B cell (primary cell): ENCODE results near the gene TRIM27. TPM values are rescaled to one million over a fixed set of nuclear protein-coding genes. Genes with fewer than 3 reads are reported as not detected.

Experiments
- ATAC-seq: fragments of 200-7000 bp; cut with Tn5 transposase; one replicate; pipeline ENCODE4 v1.10.0; 2021; ENCODE audit warnings: low read depth, mild to moderate bottlenecking, moderate number of reproducible peaks, moderate library complexity
- CTCF ChIA-PET: fragments of 350-600 bp; sonication (Branson Sonifier 250); formaldehyde crosslinking; loops from one replicate; lab custom pipeline; 2021; ENCODE audit warnings: antibody characterized with exemption, inconsistent platforms; lab: Charles Lee
- POLR2A ChIA-PET: fragments of 350-600 bp; sonication (Branson Sonifier 250); formaldehyde crosslinking; loops from one replicate; lab custom pipeline; 2021; ENCODE audit warnings: antibody characterized with exemption; lab: Charles Lee
- DNase-seq: peaks from one replicate; pipeline ENCODE4 v3.0.0; 2013
- H2AFZ ChIP-seq: 2 replicates; pipeline ENCODE4 v1.6.1; 2012; ENCODE audit warnings: mild to moderate bottlenecking, low read depth, low read length; ENCODE audit not compliant: insufficient read depth, poor library complexity, severe bottlenecking
- H3K27ac ChIP-seq, 2 donors: 1 replicate in 1 of 2; 2 replicates in 1 of 2; pipeline ENCODE4 v1.5.1; 2012 to 2013; ENCODE audit warnings: low read length in 2 of 2, mild to moderate bottlenecking in 2 of 2, moderate library complexity in 1 of 2
- H3K27me3 ChIP-seq, 4 experiments: fragments of 200-600 bp in 1 of 4; sonication (generic) in 1 of 4; replicated peaks in 1 of 4; 1 replicate in 2 of 4; 2 replicates in 2 of 4; pipeline versions ENCODE4 v1.6.1 to v1.7.0; 2013 to 2016; ENCODE audit warnings: low read length in 3 of 4, mild to moderate bottlenecking in 2 of 4, mixed read lengths in 1 of 4, moderate library complexity in 1 of 4; ENCODE audit not compliant: insufficient read depth in 4 of 4, control insufficient read depth in 3 of 4; ENCODE audit errors: control extremely low read depth in 1 of 4
- H3K36me3 ChIP-seq, 2 experiments: replicated peaks in 1 of 2; 1 replicate in 1 of 2; 2 replicates in 1 of 2; pipeline versions ENCODE4 v1.6.1 to v1.7.1; 2013; ENCODE audit warnings: low read length in 1 of 2; ENCODE audit not compliant: insufficient read depth in 2 of 2, control insufficient read depth in 1 of 2; ENCODE audit errors: control extremely low read depth in 1 of 2, extremely low read depth in 1 of 2
- H3K4me1 ChIP-seq, 2 donors: fragments of 200-600 bp in 1 of 2; sonication (generic) in 1 of 2; 1 replicate in 1 of 2; 2 replicates in 1 of 2; pipeline versions ENCODE4 v1.5.1 to v1.6.1; 2013 to 2017; ENCODE audit warnings: low read length in 2 of 2; ENCODE audit not compliant: control insufficient read depth in 2 of 2, insufficient read depth in 2 of 2
- H3K4me2 ChIP-seq: replicated peaks from 2 replicates; pipeline ENCODE3; 2012; ENCODE audit warnings: mild to moderate bottlenecking, low read depth, low read length; ENCODE audit not compliant: poor library complexity, severe bottlenecking
- H3K4me3 ChIP-seq, 5 experiments: fragments of 200-600 bp in 1 of 5; sonication (generic) in 1 of 5; 1 replicate in 3 of 5; 2 replicates in 2 of 5; pipeline versions ENCODE4 v1.5.1 to v1.7.0; 2011 to 2016; ENCODE audit warnings: low read length in 4 of 5, mild to moderate bottlenecking in 4 of 5, low read depth in 2 of 5, control low read depth in 1 of 5, moderate library complexity in 1 of 5; ENCODE audit not compliant: insufficient read depth in 1 of 5; ENCODE audit errors: control extremely low read depth in 1 of 5, extremely low read depth in 1 of 5
- H3K79me2 ChIP-seq: fragments of 200-600 bp; sonication (generic); one replicate; pipeline ENCODE4 v1.6.0; 2016; ENCODE audit warnings: low read length; ENCODE audit not compliant: control insufficient read depth, insufficient read depth
- H3K9ac ChIP-seq: fragments of 200-600 bp; sonication (generic); 2 replicates; pipeline ENCODE4 v1.6.1; 2017; ENCODE audit warnings: mild to moderate bottlenecking, low read length, moderate library complexity
- H3K9me3 ChIP-seq, 3 donors: one replicate each; pipeline versions ENCODE4 v1.6.1 to v1.7.1; 2013; ENCODE audit warnings: low read length in 2 of 3; ENCODE audit not compliant: control insufficient read depth in 2 of 3, insufficient read depth in 1 of 3; ENCODE audit errors: control extremely low read depth in 1 of 3
- H4K20me1 ChIP-seq: 2 replicates; pipeline ENCODE4 v1.6.0; 2012; ENCODE audit warnings: mild to moderate bottlenecking, low read length; ENCODE audit not compliant: insufficient read depth, control insufficient read depth, poor library complexity, severe bottlenecking
- H3K27ac Mint-ChIP-seq: one replicate; pipeline ENCODE4 v1.8.0; 2021; ENCODE audit warnings: mixed read lengths
- H3K27me3 Mint-ChIP-seq: one replicate; pipeline ENCODE4 v1.8.0; 2021; ENCODE audit warnings: mixed read lengths
- H3K4me1 Mint-ChIP-seq: one replicate; pipeline ENCODE4 v1.8.0; 2021; ENCODE audit warnings: mixed read lengths
- H3K4me3 Mint-ChIP-seq: one replicate; pipeline ENCODE4 v1.8.0; 2021; ENCODE audit warnings: mixed read lengths
- H3K9me3 Mint-ChIP-seq: one replicate; pipeline ENCODE4 v1.8.0; 2022; ENCODE audit warnings: mixed read lengths; ENCODE audit not compliant: insufficient read depth
- EZH2 ChIP-seq: IDR thresholded peaks from 2 replicates; pipeline ENCODE4 v1.6.1; 2012; ENCODE audit warnings: borderline replicate concordance, low read depth, mild to moderate bottlenecking, moderate library complexity, low read length; ENCODE audit not compliant: insufficient read depth, poor library complexity, severe bottlenecking
- WGBS: methylation state at CpG from one replicate; pipeline ENCODE4 v1.1.5; 2013; ENCODE audit warnings: missing lambda C conversion rate; ENCODE audit not compliant: insufficient coverage; 5-methylcytosine and 5-hydroxymethylcytosine counted together
- intact Hi-C: fragments of 100-400 bp; cut with micrococcal nuclease; formaldehyde crosslinking; loops from one replicate; pipeline ENCODE4 v1.10.0; 2022
- polyA plus RNA-seq: library from polyadenylated mRNA; depleted of rRNA; stranded (reverse); fragments of >200 nt; gene quantifications from 2 replicates; pipeline ENCODE4 v1.2.3, GENCODE V29; 2012
- total RNA-seq, 2 donors: library from RNA; stranded (reverse); fragments of 120-200 nt in 1 of 2; gene quantifications; 1 replicate in 1 of 2; 2 replicates in 1 of 2; pipeline versions ENCODE4 v1.2.3 to v1.2.4, GENCODE V29; 2013 to 2022
- TF ChIP-seq, protein P1 (sequence below): fragments of 200-600 bp; IDR thresholded peaks from one replicate; pipeline ENCODE4 v1.8.0; 2022; ENCODE audit warnings: antibody characterized with exemption, mild to moderate bottlenecking

Gene TRIM27
- total and polyA plus RNA-seq, 2 donors (not counting 1 experiment from before 2014, with no cell fraction given), result 48.3 to 70.0 TPM

GRCh38 chr6:28969129-28969528 is 45.3 kb upstream of the TRIM27 start:
- POLR2A ChIA-PET, result no interaction called here
- no peak for ATAC-seq
- H3K4me1 ChIP-seq, result no peaks in the 10 kb centered on the region
- Mint-ChIP-seq H3K9me3 (peaks cover 15% of the 10 kb centered on the region), H3K4me1 (no peaks in the 10 kb centered on the region), H3K27me3 (peaks cover 23% of the 10 kb centered on the region), H3K4me3 (no peak overlapping the region), H3K27ac (no peak overlapping the region)
- WGBS, result 92% methylated on average over 15 of the region's 15 CpGs
- H3K4me2 ChIP-seq, result no peak overlapping the region
- H2AFZ ChIP-seq, result no peak overlapping the region
- no peak overlapping the region for H3K4me3 ChIP-seq
- TF ChIP-seq EZH2, result no peak
- TF ChIP-seq, protein P1, sequence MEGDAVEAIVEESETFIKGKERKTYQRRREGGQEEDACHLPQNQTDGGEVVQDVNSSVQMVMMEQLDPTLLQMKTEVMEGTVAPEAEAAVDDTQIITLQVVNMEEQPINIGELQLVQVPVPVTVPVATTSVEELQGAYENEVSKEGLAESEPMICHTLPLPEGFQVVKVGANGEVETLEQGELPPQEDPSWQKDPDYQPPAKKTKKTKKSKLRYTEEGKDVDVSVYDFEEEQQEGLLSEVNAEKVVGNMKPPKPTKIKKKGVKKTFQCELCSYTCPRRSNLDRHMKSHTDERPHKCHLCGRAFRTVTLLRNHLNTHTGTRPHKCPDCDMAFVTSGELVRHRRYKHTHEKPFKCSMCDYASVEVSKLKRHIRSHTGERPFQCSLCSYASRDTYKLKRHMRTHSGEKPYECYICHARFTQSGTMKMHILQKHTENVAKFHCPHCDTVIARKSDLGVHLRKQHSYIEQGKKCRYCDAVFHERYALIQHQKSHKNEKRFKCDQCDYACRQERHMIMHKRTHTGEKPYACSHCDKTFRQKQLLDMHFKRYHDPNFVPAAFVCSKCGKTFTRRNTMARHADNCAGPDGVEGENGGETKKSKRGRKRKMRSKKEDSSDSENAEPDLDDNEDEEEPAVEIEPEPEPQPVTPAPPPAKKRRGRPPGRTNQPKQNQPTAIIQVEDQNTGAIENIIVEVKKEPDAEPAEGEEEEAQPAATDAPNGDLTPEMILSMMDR, result no peak
- peaks cover 0 to 21% (median 0%) of the 10 kb centered on the region in 3 donors for H3K9me3 ChIP-seq
- no peak for DNase-seq
- CTCF ChIA-PET, result interaction anchor here (0.9 kb wide), 1 partner anchor 37 kb away, joined by 4 read pairs; no protein-coding TSS in a partner anchor
- no peak overlapping the region for H3K9ac ChIP-seq
- no peaks in the 10 kb centered on the region for H3K79me2 ChIP-seq
- intact Hi-C loops, result no loop called here
- no peak overlapping the region for H3K27ac ChIP-seq
- no peaks in the 10 kb centered on the region for H3K36me3 ChIP-seq
- H3K27me3 ChIP-seq, result peaks cover 0 to 2% (median 0%) of the 10 kb centered on the region in 4 experiments
- no peaks in the 10 kb centered on the region for H4K20me1 ChIP-seq

- CTCF ChIA-PET, result no interaction called here
- Histone ChIP-seq H4K20me1 (no peaks in the 10 kb centered on the region), H3K4me1 (no peaks in the 10 kb centered on the region), H3K9me3 (peaks cover 0 to 21% (median 0%) of the 10 kb centered on the region in 3 donors), H3K79me2 (no peaks in the 10 kb centered on the region), H3K27ac (no peak overlapping the region), H3K9ac (no peak overlapping the region), H3K36me3 (no peaks in the 10 kb centered on the region), H3K27me3 (peaks cover 0 to 2% (median 0%) of the 10 kb centered on the region in 4 experiments), H3K4me3 (no peak overlapping the region), H3K4me2 (no peak overlapping the region), H2AFZ (no peak overlapping the region)
- peaks cover 24% of the 10 kb centered on the region for H3K27me3 Mint-ChIP-seq
- H3K27ac Mint-ChIP-seq, result no peak overlapping the region
- 92% methylated on average over 3 of the region's 4 CpGs for WGBS
- no peak overlapping the region for H3K4me3 Mint-ChIP-seq
- peaks cover 15% of the 10 kb centered on the region for H3K9me3 Mint-ChIP-seq
- no peaks in the 10 kb centered on the region for H3K4me1 Mint-ChIP-seq
- POLR2A ChIA-PET, result no interaction called here
- TF ChIP-seq EZH2, result no peak
- TF ChIP-seq, protein P1, result no peak
- intact Hi-C loops, result no loop called here
- no peak for ATAC-seq
- no peak for DNase-seq
Observed at GRCh38 chr6:28968476-28968875, 44.7 kb upstream of the TRIM27 start.
